ENCODE data around the gene EFNA5.
A peak's percentile ranks its signal among the peaks of the same experiment; 100 is the strongest.

Gene EFNA5

DNA sequence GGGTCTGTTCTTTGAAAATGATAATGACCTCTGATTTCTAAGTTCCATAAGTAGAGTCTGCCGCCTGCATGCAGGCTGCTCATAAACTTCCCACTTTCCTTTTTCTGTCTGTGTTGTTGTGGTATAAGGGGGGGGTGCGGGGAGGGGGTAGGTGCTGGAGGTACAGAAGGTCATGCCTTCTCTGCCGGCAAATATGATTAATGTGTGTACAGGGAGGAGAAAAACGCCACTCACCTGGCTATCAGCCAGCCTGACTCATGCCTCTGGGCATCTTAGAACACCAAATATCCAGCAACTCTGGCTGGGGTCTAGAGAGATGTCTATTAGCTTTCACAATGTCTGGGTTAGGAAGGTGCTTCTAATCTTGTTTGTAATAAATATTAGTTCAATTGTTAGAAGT, 128.3 kb downstream of the EFNA5 start:
- TF ChIP-seq, protein P1, sequence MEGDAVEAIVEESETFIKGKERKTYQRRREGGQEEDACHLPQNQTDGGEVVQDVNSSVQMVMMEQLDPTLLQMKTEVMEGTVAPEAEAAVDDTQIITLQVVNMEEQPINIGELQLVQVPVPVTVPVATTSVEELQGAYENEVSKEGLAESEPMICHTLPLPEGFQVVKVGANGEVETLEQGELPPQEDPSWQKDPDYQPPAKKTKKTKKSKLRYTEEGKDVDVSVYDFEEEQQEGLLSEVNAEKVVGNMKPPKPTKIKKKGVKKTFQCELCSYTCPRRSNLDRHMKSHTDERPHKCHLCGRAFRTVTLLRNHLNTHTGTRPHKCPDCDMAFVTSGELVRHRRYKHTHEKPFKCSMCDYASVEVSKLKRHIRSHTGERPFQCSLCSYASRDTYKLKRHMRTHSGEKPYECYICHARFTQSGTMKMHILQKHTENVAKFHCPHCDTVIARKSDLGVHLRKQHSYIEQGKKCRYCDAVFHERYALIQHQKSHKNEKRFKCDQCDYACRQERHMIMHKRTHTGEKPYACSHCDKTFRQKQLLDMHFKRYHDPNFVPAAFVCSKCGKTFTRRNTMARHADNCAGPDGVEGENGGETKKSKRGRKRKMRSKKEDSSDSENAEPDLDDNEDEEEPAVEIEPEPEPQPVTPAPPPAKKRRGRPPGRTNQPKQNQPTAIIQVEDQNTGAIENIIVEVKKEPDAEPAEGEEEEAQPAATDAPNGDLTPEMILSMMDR (IDR thresholded peaks at IDR 0.05; ENCODE audit: low read depth, low read length), result no peak

DNA sequence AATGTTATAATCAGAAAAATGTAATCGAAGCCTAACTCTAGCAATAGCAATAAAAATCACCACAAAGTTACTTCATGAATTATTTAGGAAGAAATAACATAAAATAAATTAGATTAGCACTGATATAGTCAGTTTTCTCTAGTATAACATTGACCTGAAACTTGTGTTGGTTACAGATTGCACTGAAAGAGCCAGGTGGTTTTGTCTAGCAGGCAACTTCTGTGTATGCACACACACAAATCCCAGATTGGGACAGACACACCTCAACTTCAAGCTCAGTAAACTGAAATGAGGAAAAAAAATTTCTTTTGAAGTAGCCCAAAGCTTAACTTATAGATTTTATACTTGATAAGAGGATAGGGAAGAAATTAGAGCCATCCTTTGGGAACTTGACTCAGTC, 129.3 kb downstream of the EFNA5 start:
- TF ChIP-seq, protein P1 (IDR thresholded peaks at IDR 0.05; ENCODE audit: low read depth, low read length), result no peak

More for the DNA sequence above, 128.3 kb downstream of the EFNA5 start:
- peak; percentile 60 for DNase-seq (ENCODE audit: extremely low read depth, low read depth)

DNA sequence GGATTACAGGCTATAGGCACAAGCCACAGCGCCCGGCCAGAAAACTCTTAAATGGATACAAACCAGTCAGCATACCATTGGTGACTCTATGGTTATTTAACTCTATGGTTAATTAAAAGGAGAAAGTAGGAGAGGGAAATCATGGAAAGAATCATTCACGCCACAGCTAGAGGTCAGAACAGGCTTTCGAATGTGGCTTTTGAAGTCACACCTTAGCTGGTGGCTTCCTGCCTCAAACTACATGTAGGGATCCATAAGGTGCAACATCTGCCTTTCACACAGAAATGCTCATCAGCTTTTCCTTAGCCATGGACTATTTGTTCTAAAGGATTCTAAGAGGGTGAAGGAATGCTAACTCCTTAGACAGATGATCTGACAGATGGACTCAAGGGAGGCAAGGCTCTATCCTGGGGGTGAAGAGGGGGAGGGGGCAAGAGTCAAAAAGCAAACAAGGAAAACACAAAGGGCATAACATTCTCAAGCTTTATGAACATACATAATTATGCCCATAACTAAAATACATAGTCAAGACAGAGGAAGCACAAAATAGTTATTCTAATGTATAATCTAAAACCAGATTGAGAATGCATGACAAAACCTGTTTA, 130.9 kb downstream of the EFNA5 start:
- TF ChIP-seq, protein P1 (IDR thresholded peaks at IDR 0.05; ENCODE audit: low read depth, low read length), result no peak
- no peak for DNase-seq (ENCODE audit: extremely low read depth, low read depth)

More for the DNA sequence above, 129.3 kb downstream of the EFNA5 start:
- no peak for DNase-seq (ENCODE audit: extremely low read depth, low read depth)

DNA sequence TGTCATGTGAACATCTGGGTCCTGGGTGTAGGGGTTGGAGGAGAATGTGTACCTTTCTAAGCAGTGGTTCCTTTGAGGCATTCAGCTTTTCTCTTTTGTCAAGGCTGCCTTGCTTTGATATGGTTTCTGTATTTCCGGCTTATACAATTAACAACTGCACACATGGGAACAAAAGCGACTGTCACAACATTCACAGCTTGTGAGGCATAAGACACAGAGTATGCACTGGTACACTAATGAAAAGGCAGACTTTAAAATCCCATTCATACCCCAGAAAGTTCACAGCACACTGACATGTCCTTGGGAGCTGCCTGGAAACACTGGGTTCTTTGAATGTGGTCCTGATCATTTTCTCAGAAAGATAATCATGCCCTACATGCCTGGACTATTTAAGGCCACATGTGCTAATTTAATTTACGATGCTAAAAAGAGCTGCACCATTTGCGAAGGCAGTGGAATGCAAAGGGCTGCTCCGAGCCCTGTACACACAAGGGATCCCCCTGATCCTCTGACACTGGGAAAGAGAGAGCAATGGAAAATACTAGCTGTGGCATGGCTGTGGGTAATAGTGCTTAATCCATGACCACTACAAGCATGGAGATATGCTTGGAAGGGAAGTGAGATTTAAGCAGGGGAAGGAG, 131.8 kb downstream of the EFNA5 start:
- DNase-seq (ENCODE audit: extremely low read depth, low read depth), result no peak
- TF ChIP-seq, protein P1 (IDR thresholded peaks at IDR 0.05; ENCODE audit: low read depth, low read length), result no peak

DNA sequence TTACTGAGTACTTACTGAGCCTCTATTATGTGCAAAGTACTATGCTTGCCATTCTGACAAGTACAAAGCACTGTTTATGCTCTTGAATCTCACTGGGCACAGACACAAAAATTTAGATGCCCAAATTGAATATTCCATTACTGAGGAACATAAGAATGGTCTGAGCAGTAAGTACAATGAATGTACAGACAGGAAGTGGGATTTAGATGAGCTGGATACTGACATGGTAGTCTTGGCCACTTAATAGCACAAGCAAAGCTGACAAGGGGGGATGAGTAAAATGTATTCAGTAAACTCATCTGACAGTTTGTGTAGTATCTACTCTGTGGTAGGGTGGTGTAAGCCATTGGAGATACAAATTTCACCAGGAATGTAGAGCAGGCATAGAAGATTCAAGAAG, 132.4 kb downstream of the EFNA5 start:
- TF ChIP-seq, protein P1 (IDR thresholded peaks at IDR 0.05; ENCODE audit: low read depth, low read length), result no peak
- no peak for DNase-seq (ENCODE audit: extremely low read depth, low read depth)

DNA sequence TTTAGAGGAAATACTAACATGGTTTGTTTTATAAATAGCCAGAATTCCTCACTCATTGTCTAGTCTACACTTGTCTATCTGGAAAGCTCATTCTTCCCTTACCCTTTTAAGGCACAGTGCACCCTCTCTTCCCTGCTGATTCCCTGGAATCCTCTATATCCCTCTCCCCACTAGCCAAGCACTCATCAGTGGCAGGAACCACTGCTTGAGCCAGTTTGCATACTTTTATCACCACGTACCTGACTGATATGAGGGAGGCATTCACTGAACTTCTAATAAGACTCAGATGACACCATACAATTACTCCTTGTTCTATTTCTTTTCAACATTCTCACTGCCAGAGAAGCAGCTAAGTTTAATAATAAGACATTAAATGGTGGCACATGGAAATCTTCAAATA, 134.9 kb downstream of the EFNA5 start:
- TF ChIP-seq, protein P1 (IDR thresholded peaks at IDR 0.05; ENCODE audit: low read depth, low read length), result no peak
- DNase-seq (ENCODE audit: extremely low read depth, low read depth), result no peak

Measured in AG09319 (cell line).